Measurements from ENCODE around the gene SEMA4A. TPM values are rescaled to one million over a fixed set of nuclear protein-coding genes. Genes with fewer than 3 reads are reported as not detected.
"Not testable (repeated sequence)": the region's sequence is repeated elsewhere in the genome, so short reads cannot be mapped to it uniquely, and the experiment has no call there.

Gene SEMA4A
- polyA plus RNA-seq, 1 experiment: 0.77 TPM

- TF ChIP-seq CTCF (IDR thresholded peaks at IDR 0.05; ENCODE audit: insufficient read depth, low read depth, low read length): no peak
- peak overlapping the region; percentile 100 for H3K4me3 ChIP-seq (ENCODE audit: low read depth, low read length)
- H3K36me3 ChIP-seq (ENCODE audit: control insufficient read depth, insufficient read depth, low read length): peaks cover 4% of the 10 kb centered on the region
- CTCF ChIA-PET: interaction anchor here (1.7 to 33.9 kb wide), 3 partner anchors 12 to 108 kb away, joined by 3 to 983 read pairs (median 113); no protein-coding TSS in a partner anchor
- DNase-seq (ENCODE audit: low read depth): no peak
- H3K27me3 ChIP-seq (ENCODE audit: control insufficient read depth, insufficient read depth, low read length): no peaks in the 10 kb centered on the region
- POLR2A ChIA-PET: interaction anchor here (0.8 to 1.6 kb wide), 3 partner anchors 11 to 14 kb away, joined by 3 to 8 read pairs (median 7); no protein-coding TSS in a partner anchor
Measured at GRCh38 chr1:156117414-156118176, 35.8 kb upstream of the SEMA4A start.

GRCh38 chr1:156118177-156118868 lies 35.1 kb upstream of the SEMA4A start:
- peak overlapping the region; percentile 100 for H3K4me3 ChIP-seq (ENCODE audit: low read depth, low read length)
- DNase-seq (ENCODE audit: low read depth): no peak
- ChIA-PET POLR2A (interaction anchor here (1.2 to 1.8 kb wide), 3 partner anchors 10 to 28 kb away, joined by 3 to 12 read pairs (median 7); no protein-coding TSS in a partner anchor), CTCF (interaction anchor here (1.7 to 33.9 kb wide), 3 partner anchors 11 to 107 kb away, joined by 3 to 983 read pairs (median 113); no protein-coding TSS in a partner anchor)
- H3K27me3 ChIP-seq (ENCODE audit: control insufficient read depth, insufficient read depth, low read length): no peaks in the 10 kb centered on the region
- H3K36me3 ChIP-seq (ENCODE audit: control insufficient read depth, insufficient read depth, low read length): peaks cover 4% of the 10 kb centered on the region
- TF ChIP-seq CTCF (IDR thresholded peaks at IDR 0.05; ENCODE audit: insufficient read depth, low read depth, low read length): no peak

- POLR2A ChIA-PET: interaction anchor here (0.6 to 1.8 kb wide), 3 partner anchors 9 to 341 kb away, joined by 3 to 12 read pairs (median 4); no protein-coding TSS in a partner anchor
- no peak for DNase-seq (ENCODE audit: low read depth)
Measured at GRCh38 chr1:156119503-156120209, 33.7 kb upstream of the SEMA4A start.

GRCh38 chr1:156120318-156120717 lies 33.1 kb upstream of the SEMA4A start:
- Histone ChIP-seq H3K4me3 (ENCODE audit: low read depth, low read length) (peak overlapping the region; percentile 16), H3K27me3 (ENCODE audit: control insufficient read depth, insufficient read depth, low read length) (no peaks in the 10 kb centered on the region), H3K36me3 (ENCODE audit: control insufficient read depth, insufficient read depth, low read length) (peaks cover 4% of the 10 kb centered on the region)
- no peak for TF ChIP-seq CTCF (IDR thresholded peaks at IDR 0.05; ENCODE audit: insufficient read depth, low read depth, low read length)
- no peak for DNase-seq (ENCODE audit: low read depth)
- POLR2A ChIA-PET: interaction anchor here (0.6 to 1.8 kb wide), 3 partner anchors 8 to 1124 kb away, joined by 4 to 12 read pairs (median 11); no protein-coding TSS in a partner anchor
- CTCF ChIA-PET: interaction anchor here (0.8 to 33.9 kb wide), 3 partner anchors 9 to 166 kb away, joined by 3 to 983 read pairs (median 113); no protein-coding TSS in a partner anchor

More at GRCh38 chr1:156119503-156120209, 33.7 kb upstream of the SEMA4A start:
- 0 out of 2 replicates have a peak, but pooled peaks have one; percentile 12 for TF ChIP-seq CTCF (IDR thresholded peaks at IDR 0.05; ENCODE audit: insufficient read depth, low read depth, low read length)
- H3K27me3 ChIP-seq (ENCODE audit: control insufficient read depth, insufficient read depth, low read length): no peaks in the 10 kb centered on the region
- peaks cover 4% of the 10 kb centered on the region for H3K36me3 ChIP-seq (ENCODE audit: control insufficient read depth, insufficient read depth, low read length)
- CTCF ChIA-PET: interaction anchor here (0.6 to 33.9 kb wide), 4 partner anchors 10 to 201 kb away, joined by 3 to 983 read pairs (median 58); no protein-coding TSS in a partner anchor
- peak overlapping the region; percentile 16 for H3K4me3 ChIP-seq (ENCODE audit: low read depth, low read length)

GRCh38 chr1:156121005-156121404 lies 32.4 kb upstream of the SEMA4A start:
- DNase-seq (ENCODE audit: low read depth); POLR2A ChIA-PET; H3K36me3 ChIP-seq (ENCODE audit: control insufficient read depth, insufficient read depth, low read length); H3K27me3 ChIP-seq (ENCODE audit: control insufficient read depth, insufficient read depth, low read length): not testable (repeated sequence)
- CTCF ChIA-PET: interaction anchor here (11.1 to 33.9 kb wide), 2 partner anchors 8 to 24 kb away, joined by 113 to 983 read pairs; no protein-coding TSS in a partner anchor
- H3K4me3 ChIP-seq (ENCODE audit: low read depth, low read length): peak overlapping the region; percentile 40

Measured in BJ (cell line).